Lung (tissue), 12 donors: ENCODE measurements around the gene NTRK2. TPM values are rescaled to one million over a fixed set of nuclear protein-coding genes. Genes with fewer than 3 reads are reported as not detected.

Experiments
- ATAC-seq: fragments of 200-7000 bp; cut with Tn5 transposase; one replicate; pipeline ENCODE4 v1.9.1; 2020; ENCODE audit warnings: moderate number of reproducible peaks; ENCODE audit not compliant: insufficient read depth, low FRiP score
- DNase-seq, 3 donors: peaks; one replicate each; pipeline ENCODE4 v3.0.0-alpha.2; 2013 to 2017
- H3K27ac ChIP-seq, 2 donors: one replicate each; pipeline ENCODE4 v1.5.1; 2013; ENCODE audit warnings: mild to moderate bottlenecking in 2 of 2, moderate library complexity in 2 of 2, control low read depth in 1 of 2, inconsistent platforms in 1 of 2, low read depth in 1 of 2, low read length in 1 of 2
- H3K27me3 ChIP-seq, 3 donors: one replicate each; pipeline ENCODE4 v1.5.1; 2013; ENCODE audit warnings: low read length in 2 of 3; ENCODE audit not compliant: control insufficient read depth in 3 of 3, insufficient read depth in 3 of 3
- H3K36me3 ChIP-seq, 4 donors: one replicate each; pipeline ENCODE4 v1.5.1; 2013; ENCODE audit warnings: low read length in 4 of 4, mild to moderate bottlenecking in 1 of 4, moderate library complexity in 1 of 4; ENCODE audit not compliant: control insufficient read depth in 4 of 4, insufficient read depth in 4 of 4
- H3K4me1 ChIP-seq, 5 donors: one replicate each; pipeline ENCODE4 v1.5.1; 2013; ENCODE audit warnings: low read length in 5 of 5, mild to moderate bottlenecking in 2 of 5, moderate library complexity in 1 of 5; ENCODE audit not compliant: control insufficient read depth in 5 of 5, insufficient read depth in 5 of 5
- H3K4me3 ChIP-seq: one replicate; pipeline ENCODE4 v1.5.1; 2013; ENCODE audit warnings: mild to moderate bottlenecking, control low read depth, moderate library complexity
- H3K9ac ChIP-seq, 2 donors: one replicate each; pipeline ENCODE4 v1.5.1; 2013; ENCODE audit warnings: low read length in 2 of 2, control low read depth in 1 of 2; ENCODE audit not compliant: insufficient read depth in 1 of 2
- H3K9me3 ChIP-seq, 4 donors: one replicate each; pipeline ENCODE4 v1.5.1; 2013; ENCODE audit warnings: low read length in 3 of 4, mild to moderate bottlenecking in 1 of 4, moderate library complexity in 1 of 4; ENCODE audit not compliant: control insufficient read depth in 4 of 4, insufficient read depth in 3 of 4
- CTCF ChIP-seq: IDR thresholded peaks from 2 replicates; pipeline ENCODE4 v1.5.1; 2012; ENCODE audit warnings: mild to moderate bottlenecking; ENCODE audit errors: control extremely low read depth, extremely low read depth
- WGBS, 2 donors: extraction: QIAGEN DNeasy Blood & Tissue Kit; methylation state at CpG; one replicate each; pipeline ENCODE4 v1.1.7; 2013; 5-methylcytosine and 5-hydroxymethylcytosine counted together
- polyA plus RNA-seq, 2 donors: library from polyadenylated mRNA; stranded (reverse); fragments of 200-250 nt; gene quantifications; one replicate each; pipeline ENCODE4 v1.2.1, GENCODE V29; 2013
- total RNA-seq, 2 donors: library from RNA; depleted of rRNA in 1 of 2; stranded (reverse); fragments of >200 nt in 1 of 2; gene quantifications; one replicate each; pipeline ENCODE4 v1.2.1, GENCODE V29; 2014 to 2021
- donor health status: control.
- donor health status: control.
- donor health status: Bipolar disorder and iron deficiency.
- donor health status: healthy.
- donor health status: DM: yes; HTN: yes; CAD: no.

NTRK2 gene
- total and polyA plus RNA-seq, 4 donors = 0.33 to 14.4 (median 3.3) TPM

GRCh38 chr9:84697042-84697441 lies 27.5 kb downstream of the NTRK2 start:
- Histone ChIP-seq H3K9me3 (no peaks in the 10 kb centered on the region), H3K9ac (no peak overlapping the region), H3K27me3 (peaks cover 0 to 8% (median 3%) of the 10 kb centered on the region in 3 donors), H3K4me1 (no peaks in the 10 kb centered on the region), H3K27ac (no peak overlapping the region), H3K36me3 (no peaks in the 10 kb centered on the region), H3K4me3 (no peak overlapping the region)
- no peak for DNase-seq
- WGBS, 2 donors = 88 to 89% methylated on average over 8 of the region's 8 CpGs
- no peak for TF ChIP-seq CTCF
- no peak for ATAC-seq

- no peak overlapping the region for H3K4me3 ChIP-seq
- H3K9me3 ChIP-seq = no peaks in the 10 kb centered on the region
- WGBS, 2 donors = 28 to 34% methylated on average over 4 of the region's 4 CpGs
- no peaks in the 10 kb centered on the region for H3K36me3 ChIP-seq
- peak; percentile 48 for TF ChIP-seq CTCF
- no peak overlapping the region for H3K9ac ChIP-seq
- H3K4me1 ChIP-seq = no peaks in the 10 kb centered on the region
- peaks cover 0 to 8% (median 3%) of the 10 kb centered on the region in 3 donors for H3K27me3 ChIP-seq
- peak; percentile 27 to 57 (median 49) for DNase-seq
- no peak for ATAC-seq
- no peak overlapping the region for H3K27ac ChIP-seq
Measured at GRCh38 chr9:84697509-84698114, 28.1 kb downstream of the NTRK2 start.

DNA sequence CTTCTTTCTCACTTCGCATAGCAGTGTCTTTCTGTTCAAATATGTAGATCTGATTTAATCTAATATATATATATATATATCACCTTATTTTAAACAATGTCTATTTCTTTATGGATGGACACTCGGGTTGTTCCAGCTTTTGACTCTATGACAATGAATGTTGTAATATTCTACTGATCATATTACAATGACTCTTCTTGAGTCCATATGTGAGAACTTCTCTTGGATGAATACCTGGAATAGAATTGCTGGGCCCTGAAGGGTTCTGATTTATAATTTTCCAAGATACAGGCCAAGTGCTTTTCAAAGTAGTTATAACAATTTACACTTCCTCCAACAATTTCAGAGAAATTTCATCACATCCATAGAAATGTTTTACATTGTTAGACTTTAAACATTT lies 28.8 kb downstream of the NTRK2 start:
- no peak for TF ChIP-seq CTCF

GRCh38 chr9:84699984-84700383 lies 30.5 kb downstream of the NTRK2 start:
- Histone ChIP-seq H3K4me3 (no peak overlapping the region), H3K9me3 (no peaks in the 10 kb centered on the region), H3K9ac (no peak overlapping the region), H3K36me3 (no peaks in the 10 kb centered on the region), H3K27ac (no peak overlapping the region), H3K27me3 (peaks cover 0 to 14% (median 6%) of the 10 kb centered on the region in 3 donors), H3K4me1 (no peaks in the 10 kb centered on the region)
- no peak for TF ChIP-seq CTCF
- 89 to 90% methylated on average over 1 of the region's 1 CpG for WGBS, 2 donors
- no peak for ATAC-seq
- no peak for DNase-seq

More for the DNA sequence above, 28.8 kb downstream of the NTRK2 start:
- H3K36me3 ChIP-seq = no peaks in the 10 kb centered on the region
- WGBS, 2 donors = 86 to 97% methylated on average over 2 of the region's 2 CpGs
- no peak overlapping the region for H3K9ac ChIP-seq
- H3K27me3 ChIP-seq = peaks cover 0 to 12% (median 3%) of the 10 kb centered on the region in 3 donors
- H3K4me1 ChIP-seq = no peaks in the 10 kb centered on the region
- no peak for DNase-seq
- no peak overlapping the region for H3K27ac ChIP-seq
- no peaks in the 10 kb centered on the region for H3K9me3 ChIP-seq
- ATAC-seq = no peak
- H3K4me3 ChIP-seq = no peak overlapping the region
